NCI-H187 (cell line): ENCODE results near the gene SLC25A53.

Experiments
- DNase-seq, 2 experiments: peaks; one replicate each; lab custom pipeline; 2025; lab: John Stamatoyannopoulos, UW

The SLC25A53 gene, protein sequence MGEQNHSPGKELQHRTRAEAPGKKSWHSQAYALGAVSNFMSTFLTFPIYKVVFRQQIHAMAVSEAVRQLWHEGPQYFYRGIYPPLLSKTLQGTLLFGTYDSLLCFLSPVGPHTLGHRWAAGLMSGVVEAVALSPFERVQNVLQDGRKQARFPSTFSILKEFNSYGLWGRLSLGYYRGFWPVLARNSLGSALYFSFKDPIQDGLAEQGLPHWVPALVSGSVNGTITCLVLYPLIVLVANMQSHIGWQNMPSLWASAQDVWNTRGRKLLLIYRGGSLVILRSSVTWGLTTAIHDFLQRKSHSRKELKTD

GRCh38 chrX:104156630-104157529 is at the start of gene SLC25A53:
TSS of gene SLC25A53 (minus strand) at chrX:104157009. CDS start at chrX:104105257, 51,752 bp downstream.
- peak; percentile 81 to 83 for DNase-seq

DNA sequence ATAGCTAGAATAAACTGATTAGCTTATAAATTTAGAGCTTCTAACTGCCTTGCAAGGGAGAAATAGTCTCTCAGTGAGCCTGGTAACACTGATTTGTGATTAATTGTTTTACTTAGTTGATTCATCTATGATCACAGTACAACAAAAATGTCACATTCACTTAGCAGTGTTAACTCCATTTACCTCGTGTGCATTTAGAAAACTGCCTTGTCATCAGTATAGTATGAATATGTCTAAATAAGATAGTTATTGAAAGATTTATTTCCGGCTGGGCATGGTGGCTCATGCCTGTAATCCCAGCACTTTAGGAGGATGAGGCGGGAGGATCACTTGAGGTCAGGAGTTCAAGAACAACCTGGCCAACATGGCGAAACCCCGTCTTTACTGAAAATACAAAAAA is 48.7 kb upstream of the SLC25A53 start:
- no peak for DNase-seq

DNA sequence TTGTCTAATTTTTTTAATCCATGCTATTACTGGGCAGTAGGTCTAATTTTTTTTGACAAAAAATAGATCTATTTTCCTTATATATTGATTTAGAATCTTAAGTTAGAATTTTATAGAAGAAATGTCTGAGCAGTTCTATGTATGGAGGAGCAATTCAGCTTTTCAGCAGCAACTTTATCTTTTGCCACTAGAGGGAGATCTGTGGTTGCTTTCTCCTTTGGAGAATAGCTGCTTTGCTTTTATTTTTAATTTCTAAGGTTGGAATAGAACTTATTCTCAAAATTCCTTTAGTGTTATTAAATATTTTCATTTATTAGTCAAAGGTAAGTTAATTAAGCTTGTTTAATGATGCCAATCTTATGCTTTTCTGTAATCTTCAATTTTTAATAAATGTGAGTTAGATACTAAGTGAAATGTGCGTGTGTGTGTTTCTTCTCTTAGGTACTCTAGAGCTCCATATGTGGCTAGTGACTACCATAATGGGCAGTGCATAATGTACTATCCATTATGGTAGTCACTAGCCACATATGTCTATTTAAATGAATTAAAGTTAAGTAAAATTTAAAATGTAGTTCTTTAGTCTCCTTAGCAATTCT is 38.8 kb upstream of the SLC25A53 start:
- DNase-seq = no peak

DNA sequence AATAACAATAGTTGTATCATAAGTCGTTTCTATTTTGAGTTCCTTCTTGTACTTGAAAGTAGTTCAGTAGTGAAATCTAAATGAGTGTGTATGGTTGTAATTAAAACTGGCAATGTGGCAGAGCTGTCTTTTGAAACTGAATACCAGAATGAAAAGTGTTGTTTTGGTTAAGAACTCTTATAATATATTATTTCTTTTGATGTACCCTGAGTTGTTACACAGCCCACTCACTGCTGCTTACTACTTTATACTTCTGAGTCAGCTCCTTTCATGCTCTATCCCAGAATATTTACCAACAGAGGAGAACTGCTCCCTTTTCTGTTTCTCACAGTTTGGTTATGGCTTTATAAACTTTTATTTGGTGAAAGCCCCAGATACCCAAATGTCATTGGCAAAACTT is 38.2 kb upstream of the SLC25A53 start:
- no peak for DNase-seq

DNA sequence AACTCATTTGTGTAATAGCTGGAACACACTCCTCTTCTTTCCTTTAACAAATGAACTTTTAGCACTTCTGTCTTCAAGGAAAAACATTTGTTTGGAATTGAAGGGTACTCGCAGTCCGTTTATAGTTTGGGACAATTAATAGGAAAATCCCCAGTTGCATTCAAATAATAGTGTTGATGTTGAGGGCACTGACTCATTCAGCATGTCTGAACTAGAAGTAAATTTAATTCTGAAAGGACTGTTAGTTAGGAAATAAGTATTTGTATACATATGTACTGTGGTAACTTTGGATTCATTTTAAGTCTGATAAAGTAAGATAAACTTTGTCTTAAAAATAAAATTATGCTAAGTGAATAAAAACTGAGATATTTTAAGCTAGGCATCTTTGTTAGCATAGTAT is 36.7 kb upstream of the SLC25A53 start:
- no peak for DNase-seq

GRCh38 chrX:104189837-104190236 is 33.0 kb upstream of the SLC25A53 start:
- DNase-seq = no peak

- no peak for DNase-seq
Measured at GRCh38 chrX:104187931-104188330, 31.1 kb upstream of the SLC25A53 start.

DNA sequence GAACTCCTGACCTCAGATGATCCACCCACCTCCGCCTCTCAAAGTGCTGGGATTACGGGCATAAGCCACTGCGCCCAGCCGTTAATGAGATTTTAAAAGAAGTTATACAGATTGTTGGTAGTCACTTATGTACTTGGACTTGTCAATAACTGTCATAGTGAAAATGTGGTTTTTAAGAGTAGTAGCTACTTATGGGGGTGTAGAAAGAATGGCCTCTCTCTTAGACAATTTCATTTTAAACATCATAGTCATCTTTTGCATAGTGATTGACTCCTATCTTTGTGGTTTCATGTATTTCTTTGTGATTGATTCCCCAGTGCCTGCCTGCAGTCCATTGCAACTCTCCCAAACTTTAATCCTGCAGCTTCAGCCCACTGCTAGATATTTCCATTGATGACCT is 26.9 kb upstream of the SLC25A53 start:
- no peak for DNase-seq

DNA sequence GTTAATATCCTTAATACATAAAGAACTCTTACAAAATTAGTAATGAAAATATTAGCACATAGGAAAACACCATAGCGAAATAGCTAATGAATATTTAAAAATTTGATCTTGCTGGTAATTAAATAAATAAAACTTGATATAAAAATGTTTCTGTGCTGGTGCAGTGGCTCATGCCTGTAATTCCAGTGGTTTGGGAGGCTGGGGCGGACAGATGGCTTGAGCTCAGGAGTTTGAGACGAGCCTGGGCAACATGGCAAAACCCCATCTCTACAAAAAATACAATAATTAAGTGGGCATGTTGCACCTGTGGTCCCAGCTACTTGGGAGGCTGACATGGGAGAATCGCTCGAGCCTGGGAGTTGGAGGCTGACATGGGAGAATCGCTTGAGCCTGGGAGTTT is 17.0 kb upstream of the SLC25A53 start:
- DNase-seq = no peak

GRCh38 chrX:104172788-104173187 is 16.0 kb upstream of the SLC25A53 start:
- DNase-seq = no peak

- DNase-seq = no peak
Measured at GRCh38 chrX:104172121-104172520, 15.3 kb upstream of the SLC25A53 start.

GRCh38 chrX:104168127-104168526 is 11.3 kb upstream of the SLC25A53 start:
- DNase-seq = no peak

DNA sequence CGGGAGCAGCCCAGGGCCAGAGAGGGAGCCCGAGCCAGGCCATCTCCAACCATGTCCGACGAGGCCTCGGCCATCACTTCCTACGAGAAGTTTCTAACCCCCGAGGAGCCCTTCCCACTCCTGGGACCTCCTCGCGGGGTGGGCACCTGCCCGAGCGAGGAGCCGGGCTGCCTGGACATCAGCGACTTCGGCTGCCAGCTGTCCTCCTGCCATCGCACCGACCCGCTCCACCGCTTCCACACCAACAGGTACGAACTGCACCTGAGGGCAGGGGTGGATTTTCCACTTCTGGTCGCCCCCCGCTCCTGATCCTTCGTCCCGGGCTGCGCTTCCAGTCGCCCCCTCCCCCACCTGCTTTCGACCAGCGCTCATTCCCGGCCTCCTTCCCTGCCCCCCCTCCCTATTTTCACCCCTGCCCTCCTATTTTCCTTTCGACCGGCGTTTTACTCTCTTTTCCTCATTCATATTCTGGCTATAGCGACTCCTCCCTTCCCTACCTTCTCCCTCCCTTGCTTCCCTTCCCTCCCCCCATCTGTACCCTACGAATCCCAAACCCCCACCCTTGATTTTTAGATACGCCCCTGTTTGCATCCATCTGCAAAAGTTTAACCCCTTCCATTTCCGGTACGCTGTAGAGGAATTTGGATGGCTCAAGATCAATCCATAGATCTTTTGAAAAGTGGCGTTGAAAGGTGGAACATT is 10.1 kb upstream of the SLC25A53 start:
- DNase-seq = no peak

- DNase-seq = peak; percentile 67 to 86
Measured at GRCh38 chrX:104165894-104166734, 9.3 kb upstream of the SLC25A53 start, which contains the start of gene FAM199X. TSS of gene FAM199X (plus strand) at chrX:104166453. CDS start at chrX:104166786, 333 bp downstream.

GRCh38 chrX:104151037-104151436 is 5.8 kb downstream of the SLC25A53 start:
- DNase-seq = no peak

DNA sequence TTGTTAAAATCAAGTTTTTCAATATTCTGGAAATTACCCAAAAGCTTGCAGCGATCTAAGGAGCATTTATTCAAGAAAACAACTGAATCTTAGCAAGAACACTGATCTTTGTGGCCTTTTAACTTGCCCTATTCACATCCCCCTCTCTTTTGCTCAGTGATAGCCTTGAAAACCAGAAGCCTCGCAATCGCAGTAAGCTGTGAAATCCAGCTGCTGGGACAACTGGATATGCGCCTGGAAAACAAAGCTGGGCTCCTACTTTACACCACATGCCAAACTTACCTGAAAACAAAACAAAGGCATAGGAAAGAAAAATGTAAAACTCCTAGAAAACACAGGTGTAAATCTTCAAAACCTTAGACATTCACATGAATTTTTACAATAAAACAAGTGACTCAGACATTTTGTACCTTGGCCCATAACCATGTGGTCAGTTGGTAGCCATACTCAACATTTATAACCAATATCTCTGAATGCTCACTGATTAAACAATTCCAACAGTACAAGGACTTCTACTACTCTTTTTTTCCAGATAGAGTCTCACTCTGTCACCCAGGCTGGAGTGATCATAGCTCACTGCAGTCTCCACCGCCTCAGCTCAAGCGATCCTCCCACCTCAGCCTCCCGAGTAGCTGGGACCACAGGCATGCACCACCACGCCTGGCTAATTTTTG is 15.6 kb downstream of the SLC25A53 start:
- DNase-seq = no peak

- DNase-seq = no peak
Measured at GRCh38 chrX:104137496-104137895, 19.3 kb downstream of the SLC25A53 start.

DNA sequence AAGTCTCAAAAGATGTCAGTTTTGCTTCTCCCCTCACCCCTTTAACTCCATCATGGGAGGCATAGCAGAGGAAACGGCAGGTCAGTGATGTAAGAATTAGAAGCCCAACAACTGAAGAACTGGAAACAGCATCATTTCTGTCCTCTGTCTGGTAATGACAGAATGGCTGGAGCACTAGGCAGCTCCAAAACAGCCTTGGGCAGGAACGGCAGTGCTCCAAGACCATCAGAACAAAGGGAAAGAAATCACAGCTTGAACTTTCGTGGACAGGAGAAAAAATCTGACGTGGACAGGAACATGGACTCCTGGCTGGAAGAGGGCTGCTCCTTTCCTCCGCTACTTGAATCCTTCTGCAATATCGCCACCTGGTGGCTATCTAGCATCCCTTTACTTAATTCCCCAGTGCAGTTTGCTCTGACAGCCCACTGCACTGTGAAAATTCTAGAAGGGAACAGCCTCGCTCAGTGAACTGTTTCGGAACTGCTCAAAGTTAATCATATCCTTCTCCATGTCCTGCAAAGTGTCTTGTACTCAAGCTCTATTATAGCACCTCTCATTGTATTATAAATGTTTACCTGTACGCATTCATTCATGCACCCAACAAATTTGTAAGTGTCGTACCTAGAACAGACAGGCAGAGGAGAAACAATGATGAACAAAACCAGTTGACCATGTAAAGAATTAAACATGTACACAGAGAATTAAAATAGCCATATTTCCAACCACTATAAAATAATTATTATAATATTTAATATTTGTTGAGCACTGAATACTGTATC is 20.4 kb downstream of the SLC25A53 start:
- DNase-seq = peak; percentile 42 to 79

GRCh38 chrX:104135677-104136076 is 21.1 kb downstream of the SLC25A53 start:
- DNase-seq = no peak
